Right lung (tissue), 5 donors: ENCODE results near the gene PANK4. TPM values are rescaled to one million over a fixed set of nuclear protein-coding genes. Genes with fewer than 3 reads are reported as not detected.
"Not testable (repeated sequence)": the region's sequence is repeated elsewhere in the genome, so short reads cannot be mapped to it uniquely, and the experiment has no call there.

Experiments
- DNase-seq, 2 donors: peaks; one replicate each; pipeline ENCODE4 v3.0.0-alpha.2; 2013
- polyA plus RNA-seq, 5 donors: library from polyadenylated mRNA; unstranded; fragments of 120-200 nt; gene quantifications; one replicate each; pipeline versions ENCODE4 v1.2.1 to v1.2.3, GENCODE V29; 2013; ENCODE audit warnings: inconsistent platforms in 1 of 5, low replicate concordance in 1 of 5; ENCODE audit not compliant: insufficient read length in 5 of 5, insufficient read depth in 1 of 5

Gene PANK4
- polyA plus RNA-seq, 5 donors = 20.2 to 29.0 (median 26.4) TPM

DNA sequence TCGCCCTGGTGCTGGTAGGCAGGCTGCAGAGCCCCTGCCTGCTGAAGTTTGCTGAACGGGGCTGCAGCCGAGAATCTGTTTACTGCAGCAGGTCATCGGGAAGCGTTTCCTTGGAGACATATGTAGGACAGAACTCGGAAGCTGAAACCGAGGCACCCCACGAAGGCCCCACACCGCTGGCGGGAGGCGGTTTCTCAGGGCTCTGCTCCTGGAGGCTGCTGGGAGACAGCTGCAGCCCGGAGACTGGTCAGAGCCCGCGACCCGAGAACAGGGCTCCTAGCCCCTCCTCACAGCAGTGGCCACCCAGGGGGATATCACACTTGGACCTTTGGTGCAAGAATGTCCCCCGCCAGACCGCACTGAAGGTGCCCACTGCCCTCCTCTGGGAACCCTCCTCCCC is 63.0 kb downstream of the PANK4 start:
- DNase-seq = peak; percentile 53 to 54

DNA sequence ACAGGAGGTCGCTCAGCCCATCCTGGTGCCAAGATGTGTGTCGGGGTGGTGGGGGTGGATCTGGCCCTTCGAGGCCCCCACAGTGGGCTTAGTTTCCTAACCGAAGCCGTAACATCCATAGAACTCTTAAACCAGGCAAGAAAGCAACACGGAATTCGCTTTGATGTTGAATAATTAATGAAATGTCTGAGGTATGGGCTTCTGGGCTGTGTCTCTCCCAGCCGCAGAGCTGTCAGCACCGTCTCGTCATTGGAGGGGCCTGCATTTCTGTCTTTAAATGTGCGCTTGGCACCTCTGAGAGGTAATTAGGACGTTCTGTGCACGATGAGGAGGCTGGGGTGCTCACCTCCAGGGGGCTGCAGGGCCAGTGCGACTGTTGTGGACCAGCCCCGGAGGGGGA is 63.6 kb downstream of the PANK4 start:
- no peak for DNase-seq

DNA sequence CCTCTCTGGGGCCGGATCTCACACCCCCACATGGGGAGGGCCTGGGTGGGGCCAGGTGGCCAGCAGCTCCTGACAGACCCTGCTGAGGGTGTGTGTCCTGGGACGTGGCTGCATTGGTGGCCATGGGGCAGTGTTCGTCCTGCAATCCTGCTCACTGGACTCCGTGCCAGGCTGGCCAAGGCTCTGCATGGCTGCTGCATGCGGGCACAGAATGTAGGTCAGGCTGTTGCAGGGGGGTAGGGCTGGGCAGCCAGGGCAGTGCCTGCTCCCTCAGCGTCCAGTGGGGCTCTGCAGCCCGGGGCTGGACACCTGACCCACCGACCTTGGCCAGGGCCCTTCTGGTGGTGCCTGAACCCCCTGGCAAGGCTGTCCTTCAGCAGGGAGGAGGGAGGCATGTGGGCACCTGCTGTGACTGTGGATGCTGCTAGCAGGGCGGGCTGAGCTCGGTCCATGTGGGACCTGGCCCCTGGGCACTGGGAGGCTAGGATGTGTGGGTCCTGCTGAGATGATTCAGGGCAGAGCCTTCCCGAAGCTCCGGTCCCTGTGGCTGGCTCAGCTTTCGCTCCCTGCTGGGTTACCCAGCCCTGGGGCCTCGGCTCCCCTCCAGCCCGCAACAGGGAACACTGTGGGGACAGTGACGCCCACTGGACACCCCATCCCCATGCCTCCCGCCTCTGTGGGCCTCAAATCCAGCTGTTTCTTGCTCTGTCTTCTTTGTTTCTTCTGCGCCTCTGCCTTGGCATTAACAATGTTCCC is 65.2 kb downstream of the PANK4 start:
- DNase-seq = no peak

DNA sequence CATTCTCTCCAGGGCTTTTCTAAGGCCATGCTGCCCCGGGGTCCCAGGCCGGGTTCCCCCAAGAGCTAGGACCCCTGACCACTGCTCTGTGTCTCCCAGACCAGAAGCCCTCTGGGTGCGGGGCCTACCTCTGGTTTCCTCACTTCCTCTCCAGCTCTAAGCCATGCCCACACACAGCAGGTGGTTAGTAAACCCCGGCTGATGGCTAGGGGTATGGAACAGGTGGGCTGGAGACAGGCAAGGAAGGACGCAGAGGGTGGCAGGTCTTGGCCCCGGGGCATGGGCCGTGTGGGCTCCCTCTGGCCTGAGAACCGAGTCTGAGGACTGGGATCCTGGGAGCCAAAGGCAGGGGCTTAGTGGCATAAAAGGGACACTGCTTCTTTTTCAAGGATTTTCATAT is 66.2 kb downstream of the PANK4 start:
- no peak for DNase-seq

DNA sequence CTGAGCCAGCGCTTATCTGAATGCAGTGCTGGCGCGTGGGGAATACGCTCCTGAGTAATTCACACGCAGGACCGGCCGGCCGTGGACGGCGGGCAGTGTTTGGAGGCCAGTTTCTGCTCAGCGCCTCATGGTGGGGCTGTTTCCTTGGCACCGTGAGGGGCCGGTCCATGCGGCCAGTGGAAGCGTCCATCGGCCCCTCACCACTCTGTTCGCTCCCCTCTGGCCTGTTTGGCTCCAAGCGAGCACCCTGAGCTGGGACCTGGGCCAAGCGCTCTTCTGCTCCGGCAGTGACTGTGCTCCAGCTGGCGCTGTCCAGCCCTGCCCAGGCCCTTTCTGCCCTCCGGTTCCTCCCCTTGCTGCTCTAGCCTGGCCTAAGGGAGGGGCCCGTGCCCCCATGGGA is 66.6 kb downstream of the PANK4 start:
- peak; percentile 73 to 75 for DNase-seq

DNA sequence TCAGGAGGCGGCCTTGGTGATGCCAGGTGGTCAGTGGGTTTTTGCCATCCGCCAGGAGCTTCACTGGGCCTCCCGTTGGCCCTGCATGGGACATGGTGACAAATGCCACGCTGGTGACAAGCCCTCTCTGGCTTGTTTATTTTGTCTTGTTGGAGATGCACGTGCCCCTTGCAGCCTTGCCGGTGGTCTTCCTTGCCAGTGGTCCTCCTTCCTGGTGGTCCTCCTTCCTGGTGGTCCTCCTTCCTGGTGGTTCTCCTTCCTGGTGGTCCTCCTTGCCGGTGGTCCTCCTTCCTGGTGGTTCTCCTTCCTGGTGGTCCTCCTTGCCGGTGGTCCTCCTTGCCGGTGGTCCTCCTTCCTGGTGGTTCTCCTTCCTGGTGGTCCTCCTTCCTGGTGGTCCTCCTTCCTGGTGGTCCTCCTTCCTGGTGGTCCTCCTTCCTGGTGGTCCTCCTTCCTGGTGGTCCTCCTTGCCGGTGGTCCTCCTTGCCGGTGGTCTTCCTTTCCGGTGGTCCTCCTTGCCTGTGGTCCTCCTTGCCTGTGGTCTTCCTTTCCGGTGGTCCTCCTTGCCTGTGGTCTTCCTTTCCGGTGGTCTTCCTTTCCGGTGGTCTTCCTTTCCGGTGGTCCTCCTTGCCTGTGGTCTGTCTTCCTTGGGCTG is 67.2 kb downstream of the PANK4 start:
- not testable (repeated sequence) for DNase-seq

DNA sequence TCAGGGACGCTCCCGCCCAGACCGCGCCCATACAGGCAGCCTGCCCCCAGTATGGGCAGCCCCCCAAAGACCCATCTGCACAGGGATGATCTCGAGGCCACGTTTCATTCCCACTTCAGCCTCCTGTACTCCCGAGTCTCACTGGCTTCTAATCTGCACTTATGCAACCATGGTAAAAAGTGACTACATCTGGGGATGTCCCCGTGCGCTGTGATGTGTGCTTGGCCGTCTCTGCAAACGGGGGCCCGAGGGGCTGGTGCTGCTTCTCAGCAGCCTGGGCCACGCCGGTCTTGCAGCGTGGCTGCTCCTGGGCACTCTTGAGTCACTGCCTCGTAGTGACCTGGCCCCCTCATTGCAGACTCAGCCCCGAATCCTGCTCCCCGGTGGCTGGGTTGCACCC is 67.7 kb downstream of the PANK4 start:
- no peak for DNase-seq

Other genes starting within 250 kb of the PANK4 start
- 10 to 100 TPM in 4 of 5 donors, 1 to 10 TPM in 1; 9.7 to 16.3 (median 14.9) TPM for gene MORN1, start 135.0 kb downstream of the PANK4 start, polyA plus RNA-seq
- gene RER1, start 134.8 kb downstream of the PANK4 start, polyA plus RNA-seq = 100 to 1,000 TPM in 4 of 5 donors, 10 to 100 TPM in 1; 99.8 to 109 (median 104) TPM
- gene PEX10, start 114.0 kb downstream of the PANK4 start, polyA plus RNA-seq = 10 to 100 TPM; 14.7 to 24.8 (median 18.3) TPM
- gene PLCH2, start 50.3 kb downstream of the PANK4 start, polyA plus RNA-seq = 1 to 10 TPM; 2.7 to 5.8 (median 3.4) TPM
- gene HES5, start 3.7 kb upstream of the PANK4 start, polyA plus RNA-seq = under 1 TPM; 0.27 to 0.93 (median 0.43) TPM
- 10 to 100 TPM; 19.5 to 34.0 (median 25.7) TPM for gene TNFRSF14, start 29.8 kb upstream of the PANK4 start, polyA plus RNA-seq
- 10 to 100 TPM; 30.1 to 68.6 (median 43.5) TPM for gene PRXL2B, start 60.2 kb upstream of the PANK4 start, polyA plus RNA-seq
- 1 to 10 TPM; 2.6 to 6.5 (median 3.9) TPM for gene MMEL1, start 106.4 kb upstream of the PANK4 start, polyA plus RNA-seq